ENCODE results near the gene SPANXN3. TPM values are rescaled to one million over a fixed set of nuclear protein-coding genes. Genes with fewer than 3 reads are reported as not detected.
"Not testable (repeated sequence)": the region's sequence is repeated elsewhere in the genome, so short reads cannot be mapped to it uniquely, and the experiment has no call there.

SPANXN3 gene, protein sequence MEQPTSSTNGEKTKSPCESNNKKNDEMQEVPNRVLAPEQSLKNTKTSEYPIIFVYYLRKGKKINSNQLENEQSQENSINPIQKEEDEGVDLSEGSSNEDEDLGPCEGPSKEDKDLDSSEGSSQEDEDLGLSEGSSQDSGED
- polyA plus RNA-seq: not detected

DNA sequence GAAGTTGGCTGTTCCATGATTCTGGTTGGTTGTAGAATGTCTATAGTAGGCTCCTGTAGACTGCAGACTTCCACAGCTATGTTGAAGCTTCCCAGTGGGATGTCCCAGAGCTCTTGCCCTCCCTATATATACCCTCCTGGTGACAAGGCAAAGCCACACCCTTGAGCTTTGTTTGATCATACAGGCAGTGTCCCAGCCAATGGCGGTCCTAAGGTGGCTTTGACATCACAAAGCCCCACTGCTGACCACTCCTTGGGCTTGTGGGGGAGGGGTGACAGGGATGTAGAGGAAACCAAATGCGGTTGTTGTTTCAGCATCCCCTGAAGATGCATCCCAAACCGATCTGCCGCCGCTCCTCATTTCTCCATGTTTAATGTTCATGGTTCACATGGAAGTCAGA lies at the start of gene SPANXN3:
SPANXN3 (minus strand) TSS at position 101 of the 400 bp plus-strand sequence; CDS start at position 17, 84 bp downstream.
- not testable (repeated sequence) for H3K27ac ChIP-seq (ENCODE audit: low read depth, low read length)
- 57 to 80% methylated on average over 1 of the region's 5 CpGs; no CpG with 5 or more reads in 1 of the 3 donors for WGBS, 3 donors

DNA sequence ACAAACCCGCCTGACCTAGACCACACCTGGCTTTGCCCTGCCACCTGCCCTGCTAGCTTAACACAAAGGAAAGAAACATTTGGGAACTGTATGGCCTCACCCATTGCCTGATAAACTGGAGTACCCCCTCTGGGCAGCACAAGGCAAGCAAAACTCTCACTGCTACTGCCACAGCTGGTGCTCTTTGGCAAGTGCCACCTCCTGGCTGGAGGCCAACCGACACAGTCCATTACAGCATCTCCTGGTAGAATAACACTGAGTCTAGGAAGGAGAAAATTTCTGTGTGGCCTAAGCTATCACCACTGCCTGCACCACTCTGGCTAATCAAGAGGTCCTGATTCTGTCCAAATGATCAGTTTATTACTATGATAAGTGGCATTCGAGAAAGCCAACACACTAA lies 18.9 kb upstream of the SPANXN3 start:
- whole genome bisulfite sequencing, 3 donors: 72 to 87% (median 87%) methylated on average over 3 of the region's 3 CpGs
- no peak overlapping the region for H3K27ac ChIP-seq (ENCODE audit: low read depth, low read length)

GRCh38 chrX:143502196-143502595 lies 15.1 kb downstream of the SPANXN3 start:
- WGBS, 3 donors: 55 to 66% (median 62%) methylated on average over 6 of the region's 6 CpGs
- not testable (repeated sequence) for H3K27ac ChIP-seq (ENCODE audit: low read depth, low read length)

DNA sequence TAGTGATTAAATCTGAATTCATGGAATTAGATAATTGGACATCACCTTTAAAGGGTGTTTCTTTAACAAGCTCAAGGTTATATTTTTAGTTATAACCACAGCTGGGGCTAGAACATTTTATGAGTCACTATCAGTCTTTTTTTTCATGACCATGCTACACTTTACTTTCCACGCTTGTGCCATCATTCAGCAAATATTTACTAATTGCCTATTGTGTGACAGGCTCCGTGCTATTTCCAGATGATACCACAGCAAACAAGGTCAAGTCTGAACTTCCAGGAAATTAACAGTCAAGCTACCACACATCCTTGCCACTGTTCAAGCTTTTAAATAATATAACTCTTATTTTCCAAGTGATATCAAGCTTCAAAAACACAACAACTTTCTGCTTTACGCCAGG lies 16.5 kb downstream of the SPANXN3 start:
- no peak overlapping the region for H3K27ac ChIP-seq (ENCODE audit: low read depth, low read length)
- WGBS, 3 donors: 42 to 71% (median 48%) methylated on average over 3 of the region's 3 CpGs

DNA sequence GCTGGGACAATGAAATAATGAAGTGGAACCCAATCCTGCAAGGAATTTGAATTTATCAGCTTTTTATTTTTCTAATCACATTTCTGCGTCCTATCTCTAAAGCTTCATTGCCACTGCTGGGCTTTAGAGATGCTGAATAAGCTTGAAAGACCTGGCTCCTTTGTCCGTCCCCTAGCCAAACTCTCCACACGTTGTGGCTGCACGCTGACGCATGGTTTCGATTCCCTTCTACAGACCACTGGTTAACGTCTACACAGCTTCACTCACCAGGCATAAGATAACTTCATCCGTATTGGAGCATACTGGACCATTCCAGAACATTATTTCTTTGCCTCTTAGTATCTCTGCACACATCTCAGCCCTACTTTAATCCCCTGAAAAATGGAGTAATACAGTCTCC lies 31.2 kb downstream of the SPANXN3 start:
- no peak overlapping the region for H3K27ac ChIP-seq (ENCODE audit: low read depth, low read length)
- whole genome bisulfite sequencing, 3 donors: 77 to 86% (median 84%) methylated on average over 8 of the region's 8 CpGs

GRCh38 chrX:143476751-143477150 lies 40.5 kb downstream of the SPANXN3 start:
- no peak overlapping the region for H3K27ac ChIP-seq (ENCODE audit: low read depth, low read length)
- WGBS, 3 donors: 53 to 76% (median 68%) methylated on average over 4 of the region's 4 CpGs

GRCh38 chrX:143472347-143472938 lies 44.8 kb downstream of the SPANXN3 start:
- WGBS, 3 donors: 57 to 83% (median 67%) methylated on average over 1 of the region's 1 CpG
- H3K27ac ChIP-seq (ENCODE audit: low read depth, low read length): no peak overlapping the region

GRCh38 chrX:143466130-143466529 lies 51.1 kb downstream of the SPANXN3 start:
- H3K27ac ChIP-seq (ENCODE audit: low read depth, low read length): no peak overlapping the region
- WGBS, 3 donors: 20 to 56% (median 39%) methylated on average over 1 of the region's 1 CpG

- WGBS, 3 donors: 65 to 82% (median 75%) methylated on average over 10 of the region's 10 CpGs
- no peak overlapping the region for H3K27ac ChIP-seq (ENCODE audit: low read depth, low read length)
Observed at GRCh38 chrX:143462696-143463095, 54.6 kb downstream of the SPANXN3 start.

DNA sequence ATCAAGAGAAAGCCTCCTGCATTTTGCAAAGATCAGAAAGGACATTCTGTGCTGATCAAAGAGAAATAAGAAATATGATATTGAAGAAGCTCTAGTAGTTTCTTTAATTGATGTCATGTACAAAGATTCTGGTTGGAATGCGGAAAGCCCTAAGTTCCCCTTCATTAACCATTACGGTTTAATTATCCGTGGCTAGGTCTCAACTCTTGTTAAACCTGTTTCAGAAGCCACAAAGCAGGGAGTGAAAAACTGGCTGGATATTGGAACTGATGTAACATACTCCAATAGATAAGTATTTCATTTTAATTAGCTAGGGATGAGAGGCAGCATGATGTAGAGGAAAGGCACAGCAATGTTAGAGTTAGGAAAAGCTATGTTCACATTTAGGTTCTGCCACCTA lies 55.7 kb downstream of the SPANXN3 start:
- 83 to 94% (median 93%) methylated on average over 3 of the region's 3 CpGs for WGBS, 3 donors
- no peak overlapping the region for H3K27ac ChIP-seq (ENCODE audit: low read depth, low read length)

Other genes starting within 250 kb of the SPANXN3 start
- gene SLITRK4, start 118.6 kb upstream of the SPANXN3 start, polyA plus RNA-seq: under 1 TPM; 0.15 to 0.34 (median 0.21) TPM
- gene SPANXN2, start 203.3 kb upstream of the SPANXN3 start, polyA plus RNA-seq: not detected

Measured in adipose tissue (tissue), 3 donors.